WTC11 (cell line): Measurements from ENCODE around the gene PRDM2. TPM values are rescaled to one million over a fixed set of nuclear protein-coding genes. Genes with fewer than 3 reads are reported as not detected.

Experiments
- ATAC-seq: fragments of 200-7000 bp; cut with Tn5 transposase; 2 replicates; pipeline ENCODE4 v1.10.0; 2021; ENCODE audit warnings: mild to moderate bottlenecking, moderate library complexity
- CTCF ChIA-PET: fragments of 300-600 bp; sonication (Branson Sonifier 250); formaldehyde crosslinking; loops from one replicate; lab custom pipeline; 2021; ENCODE audit warnings: antibody characterized with exemption; lab: Charles Lee
- POLR2A ChIA-PET: fragments of 350-600 bp; sonication (Branson Sonifier 250); formaldehyde crosslinking; loops from one replicate; lab custom pipeline; 2021; ENCODE audit warnings: antibody characterized with exemption; lab: Charles Lee
- DNase-seq: peaks from one replicate; pipeline ENCODE4 v3.0.0; 2021; ENCODE audit warnings: low spot score
- H3K27ac Mint-ChIP-seq: 2 replicates; pipeline ENCODE4 v1.8.0; 2021; ENCODE audit warnings: mixed read lengths
- H3K27me3 Mint-ChIP-seq: 2 replicates; pipeline ENCODE4 v1.8.0; 2021; ENCODE audit warnings: low read depth, mild to moderate bottlenecking, moderate library complexity, mixed read lengths
- H3K36me3 Mint-ChIP-seq: 2 replicates; pipeline ENCODE4 v1.8.0; 2021; ENCODE audit warnings: mixed read lengths
- H3K4me1 Mint-ChIP-seq: 2 replicates; pipeline ENCODE4 v1.8.0; 2022; ENCODE audit warnings: mixed read lengths
- H3K4me3 Mint-ChIP-seq: 2 replicates; pipeline ENCODE4 v1.8.0; 2021; ENCODE audit warnings: mild to moderate bottlenecking, moderate library complexity, mixed read lengths
- H3K9me3 Mint-ChIP-seq: 2 replicates; pipeline ENCODE4 v1.8.0; 2021; ENCODE audit warnings: mixed read lengths
- ELF4 ChIP-seq: sonication (generic); formaldehyde crosslinking; IDR thresholded peaks from 2 replicates; pipeline ENCODE4 v1.8.1; 2022; ENCODE audit warnings: low read depth, mild to moderate bottlenecking, moderate library complexity, missing genetic modification reagents
- ETV6 ChIP-seq: sonication (generic); formaldehyde crosslinking; IDR thresholded peaks from 2 replicates; pipeline ENCODE4 v1.8.1; 2022; ENCODE audit warnings: mild to moderate bottlenecking, missing genetic modification reagents
- FOXJ3 ChIP-seq: sonication (generic); formaldehyde crosslinking; IDR thresholded peaks from 2 replicates; pipeline ENCODE4 v1.9.0; 2021; ENCODE audit warnings: missing genetic modification reagents, mild to moderate bottlenecking, borderline replicate concordance
- GTF2I ChIP-seq: fragments of 250-450 bp; sonication (Bioruptor Pico); conservative IDR thresholded peaks from 2 replicates; pipeline ENCODE4 v1.4.0; 2021; ENCODE audit warnings: mild to moderate bottlenecking
- NFE2L1 ChIP-seq: sonication (generic); formaldehyde crosslinking; IDR thresholded peaks from 2 replicates; pipeline ENCODE4 v1.8.1; 2023; ENCODE audit warnings: missing genetic modification reagents
- NR2C2 ChIP-seq: sonication (generic); formaldehyde crosslinking; IDR thresholded peaks from 2 replicates; pipeline ENCODE4 v1.8.0; 2022; ENCODE audit warnings: mild to moderate bottlenecking, missing genetic modification reagents
- NR3C1 ChIP-seq: sonication (generic); formaldehyde crosslinking; conservative IDR thresholded peaks from 2 replicates; pipeline ENCODE4 v1.8.1; 2023; ENCODE audit warnings: low read depth, mild to moderate bottlenecking, missing genetic modification reagents
- SOX15 ChIP-seq: fragments of 250-450 bp; sonication (Bioruptor Pico); IDR thresholded peaks from 2 replicates; pipeline ENCODE4 v1.9.0; 2021; ENCODE audit warnings: mild to moderate bottlenecking
- TCF7 ChIP-seq: sonication (generic); formaldehyde crosslinking; IDR thresholded peaks from 2 replicates; pipeline ENCODE4 v1.8.0; 2022; ENCODE audit warnings: mild to moderate bottlenecking, low read depth, missing genetic modification reagents, moderate library complexity
- TEAD4 ChIP-seq: sonication (generic); formaldehyde crosslinking; IDR thresholded peaks from 2 replicates; pipeline ENCODE4 v1.8.0; 2022; ENCODE audit warnings: mild to moderate bottlenecking, missing genetic modification reagents
- ZNF232 ChIP-seq: sonication (generic); formaldehyde crosslinking; IDR thresholded peaks from 2 replicates; pipeline ENCODE4 v1.8.0; 2022; ENCODE audit warnings: mild to moderate bottlenecking, missing genetic modification reagents
- total RNA-seq: library from RNA; stranded (reverse); gene quantifications from 3 replicates; pipeline ENCODE4 v1.2.3, GENCODE V29; 2021
- TF ChIP-seq, protein P1 (sequence below): sonication (generic); formaldehyde crosslinking; IDR thresholded peaks from 2 replicates; pipeline ENCODE4 v1.8.0; 2022; ENCODE audit warnings: mild to moderate bottlenecking, missing genetic modification reagents
- TF ChIP-seq, protein P2 (sequence below): sonication (generic); formaldehyde crosslinking; IDR thresholded peaks from 2 replicates; pipeline ENCODE4 v1.8.1; 2022; ENCODE audit warnings: mild to moderate bottlenecking, missing genetic modification reagents, moderate library complexity, borderline replicate concordance
- TF ChIP-seq, protein P3 (sequence below): sonication (generic); formaldehyde crosslinking; IDR thresholded peaks from 2 replicates; pipeline ENCODE4 v1.8.1; 2022; ENCODE audit warnings: low read depth, mild to moderate bottlenecking, moderate library complexity, missing genetic modification reagents, borderline replicate concordance
- TF ChIP-seq, protein P4 (sequence below): sonication (generic); formaldehyde crosslinking; IDR thresholded peaks from 2 replicates; pipeline ENCODE4 v1.8.1; 2022; ENCODE audit warnings: low read depth, missing genetic modification reagents, borderline replicate concordance
- TF ChIP-seq, protein P5 (sequence below): fragments of 250-450 bp; sonication (Bioruptor Pico); IDR thresholded peaks from 2 replicates; pipeline ENCODE4 v1.8.0; 2021; ENCODE audit warnings: mild to moderate bottlenecking
- TF ChIP-seq, protein P6 (sequence below): sonication (generic); formaldehyde crosslinking; IDR thresholded peaks from 2 replicates; pipeline ENCODE4 v1.8.0; 2022; ENCODE audit warnings: mild to moderate bottlenecking, missing genetic modification reagents
- TF ChIP-seq, protein P7 (sequence below): sonication (generic); formaldehyde crosslinking; IDR thresholded peaks from 2 replicates; pipeline ENCODE4 v1.8.1; 2023; ENCODE audit warnings: mild to moderate bottlenecking, missing genetic modification reagents, borderline replicate concordance

The PRDM2 gene
- total RNA-seq, 1 experiment from 2014 or later: 25.0 TPM

DNA sequence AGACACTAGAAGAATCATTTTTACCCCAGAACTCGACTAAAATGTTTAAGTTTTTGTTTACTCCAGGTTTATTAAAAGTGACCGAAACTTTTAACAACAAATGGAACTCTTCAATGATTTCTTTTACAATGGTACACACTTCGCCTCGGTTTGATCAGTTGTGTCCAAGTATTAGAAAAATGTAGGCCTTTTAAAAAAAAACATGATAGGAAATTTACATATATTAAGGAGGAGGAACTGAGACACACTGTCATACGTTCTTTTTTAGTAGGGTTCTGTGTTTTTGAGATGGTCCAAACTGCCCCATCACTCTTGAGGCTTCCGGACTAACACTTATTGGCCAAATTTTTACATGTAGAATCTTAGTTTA is 1.3 kb downstream of the PRDM2 start:
- TF ChIP-seq NR3C1 (no peak), ZNF232 (no peak), TCF7 (no peak), GTF2I (CRISPR knock-in tag) (no peak)
- TF ChIP-seq, protein P1, sequence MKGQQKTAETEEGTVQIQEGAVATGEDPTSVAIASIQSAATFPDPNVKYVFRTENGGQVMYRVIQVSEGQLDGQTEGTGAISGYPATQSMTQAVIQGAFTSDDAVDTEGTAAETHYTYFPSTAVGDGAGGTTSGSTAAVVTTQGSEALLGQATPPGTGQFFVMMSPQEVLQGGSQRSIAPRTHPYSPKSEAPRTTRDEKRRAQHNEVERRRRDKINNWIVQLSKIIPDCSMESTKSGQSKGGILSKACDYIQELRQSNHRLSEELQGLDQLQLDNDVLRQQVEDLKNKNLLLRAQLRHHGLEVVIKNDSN (CRISPR knock-in tag): no peak
- TF ChIP-seq, protein P2, sequence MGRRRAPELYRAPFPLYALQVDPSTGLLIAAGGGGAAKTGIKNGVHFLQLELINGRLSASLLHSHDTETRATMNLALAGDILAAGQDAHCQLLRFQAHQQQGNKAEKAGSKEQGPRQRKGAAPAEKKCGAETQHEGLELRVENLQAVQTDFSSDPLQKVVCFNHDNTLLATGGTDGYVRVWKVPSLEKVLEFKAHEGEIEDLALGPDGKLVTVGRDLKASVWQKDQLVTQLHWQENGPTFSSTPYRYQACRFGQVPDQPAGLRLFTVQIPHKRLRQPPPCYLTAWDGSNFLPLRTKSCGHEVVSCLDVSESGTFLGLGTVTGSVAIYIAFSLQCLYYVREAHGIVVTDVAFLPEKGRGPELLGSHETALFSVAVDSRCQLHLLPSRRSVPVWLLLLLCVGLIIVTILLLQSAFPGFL: no peak
- CTCF ChIA-PET: no interaction called here
- peaks cover 16% of the 10 kb centered on the region for H3K9me3 Mint-ChIP-seq
- peaks cover 27% of the 10 kb centered on the region for H3K4me1 Mint-ChIP-seq
- POLR2A ChIA-PET: no interaction called here
- ATAC-seq (no peak), DNase-seq (no peak)
- peaks cover 50% of the 10 kb centered on the region for H3K27me3 Mint-ChIP-seq
- H3K27ac Mint-ChIP-seq: no peak overlapping the region
- peaks cover 14% of the 10 kb centered on the region for H3K36me3 Mint-ChIP-seq
- peak overlapping the region; percentile 92 for H3K4me3 Mint-ChIP-seq

DNA sequence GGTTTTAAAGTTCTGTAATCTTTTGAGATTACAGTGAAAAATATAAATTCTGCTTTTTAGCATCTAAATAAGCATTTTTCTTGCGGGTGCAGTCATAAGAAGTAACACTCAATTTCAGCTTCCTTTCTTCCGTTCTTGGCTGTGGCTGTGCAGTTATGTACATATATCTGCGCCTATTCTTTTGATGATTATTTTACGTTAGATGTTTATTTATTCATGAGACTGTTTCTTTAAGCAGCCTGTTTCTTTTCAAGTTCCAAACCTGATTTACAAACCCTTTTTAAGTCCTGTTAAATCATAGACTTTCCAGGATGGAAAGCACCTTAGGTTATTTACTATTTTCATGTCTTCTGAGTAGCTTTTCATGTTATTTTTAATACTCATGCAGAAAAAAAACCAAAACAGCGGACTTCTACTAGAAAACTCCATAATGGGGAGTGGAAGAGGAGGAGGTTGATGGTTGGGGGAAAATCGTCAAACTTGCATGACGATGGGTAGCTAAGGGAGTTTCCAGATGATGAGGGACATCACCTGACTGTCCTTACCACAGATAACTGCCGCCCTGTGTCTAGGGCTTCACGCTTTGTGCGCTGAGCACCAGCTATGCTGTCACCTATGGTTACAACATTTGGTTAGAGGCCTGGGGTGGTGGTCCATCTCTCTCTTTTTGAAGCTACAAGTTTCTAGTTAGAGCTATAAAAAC is 2.6 kb downstream of the PRDM2 start:
- ATAC-seq (no peak), DNase-seq (no peak)
- H3K9me3 Mint-ChIP-seq: peaks cover 13% of the 10 kb centered on the region
- CTCF ChIA-PET: interaction anchor here (1.0 kb wide), 1 partner anchor 36 kb away, joined by 3 read pairs; no protein-coding TSS in a partner anchor
- POLR2A ChIA-PET: no interaction called here
- no peak overlapping the region for H3K27ac Mint-ChIP-seq
- H3K36me3 Mint-ChIP-seq: peaks cover 13% of the 10 kb centered on the region
- peaks cover 27% of the 10 kb centered on the region for H3K4me1 Mint-ChIP-seq
- peaks cover 37% of the 10 kb centered on the region for H3K27me3 Mint-ChIP-seq
- H3K4me3 Mint-ChIP-seq: no peak overlapping the region
- TF ChIP-seq SOX15 (CRISPR knock-in tag): no peak
- TF ChIP-seq TEAD4 (CRISPR knock-in tag): no peak
- TF ChIP-seq, protein P3, sequence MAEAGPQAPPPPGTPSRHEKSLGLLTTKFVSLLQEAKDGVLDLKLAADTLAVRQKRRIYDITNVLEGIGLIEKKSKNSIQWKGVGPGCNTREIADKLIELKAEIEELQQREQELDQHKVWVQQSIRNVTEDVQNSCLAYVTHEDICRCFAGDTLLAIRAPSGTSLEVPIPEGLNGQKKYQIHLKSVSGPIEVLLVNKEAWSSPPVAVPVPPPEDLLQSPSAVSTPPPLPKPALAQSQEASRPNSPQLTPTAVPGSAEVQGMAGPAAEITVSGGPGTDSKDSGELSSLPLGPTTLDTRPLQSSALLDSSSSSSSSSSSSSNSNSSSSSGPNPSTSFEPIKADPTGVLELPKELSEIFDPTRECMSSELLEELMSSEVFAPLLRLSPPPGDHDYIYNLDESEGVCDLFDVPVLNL (CRISPR knock-in tag): no peak
- TF ChIP-seq, protein P4, sequence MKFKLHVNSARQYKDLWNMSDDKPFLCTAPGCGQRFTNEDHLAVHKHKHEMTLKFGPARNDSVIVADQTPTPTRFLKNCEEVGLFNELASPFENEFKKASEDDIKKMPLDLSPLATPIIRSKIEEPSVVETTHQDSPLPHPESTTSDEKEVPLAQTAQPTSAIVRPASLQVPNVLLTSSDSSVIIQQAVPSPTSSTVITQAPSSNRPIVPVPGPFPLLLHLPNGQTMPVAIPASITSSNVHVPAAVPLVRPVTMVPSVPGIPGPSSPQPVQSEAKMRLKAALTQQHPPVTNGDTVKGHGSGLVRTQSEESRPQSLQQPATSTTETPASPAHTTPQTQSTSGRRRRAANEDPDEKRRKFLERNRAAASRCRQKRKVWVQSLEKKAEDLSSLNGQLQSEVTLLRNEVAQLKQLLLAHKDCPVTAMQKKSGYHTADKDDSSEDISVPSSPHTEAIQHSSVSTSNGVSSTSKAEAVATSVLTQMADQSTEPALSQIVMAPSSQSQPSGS: no peak
- no peak for TF ChIP-seq TCF7
- TF ChIP-seq ELF4 (CRISPR knock-in tag): no peak

DNA sequence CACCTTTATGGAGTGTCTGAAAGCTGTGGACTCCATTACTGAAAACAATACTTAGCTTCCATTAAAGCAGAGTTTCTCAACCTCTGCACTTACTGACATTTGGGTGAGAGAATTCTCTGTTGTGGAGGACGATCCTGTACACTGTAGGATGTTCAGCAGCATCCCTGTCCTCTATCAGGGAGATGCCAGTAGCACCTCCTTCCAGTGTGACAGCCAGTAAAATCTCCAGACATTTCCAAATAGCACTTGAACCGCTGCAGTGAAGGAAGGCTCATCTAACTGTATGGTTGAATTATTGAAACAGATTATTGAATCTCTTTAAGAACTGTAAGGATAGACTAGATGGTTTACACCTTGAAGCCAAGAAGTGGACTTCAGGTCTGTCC is 3.1 kb downstream of the PRDM2 start:
- H3K4me1 Mint-ChIP-seq: peaks cover 27% of the 10 kb centered on the region
- ChIA-PET POLR2A (no interaction called here), CTCF (interaction anchor here (1.0 kb wide), 1 partner anchor 37 kb away, joined by 3 read pairs; no protein-coding TSS in a partner anchor)
- peaks cover 7% of the 10 kb centered on the region for H3K9me3 Mint-ChIP-seq
- H3K36me3 Mint-ChIP-seq: peaks cover 7% of the 10 kb centered on the region
- H3K27me3 Mint-ChIP-seq: peaks cover 32% of the 10 kb centered on the region
- no peak overlapping the region for H3K4me3 Mint-ChIP-seq
- ATAC-seq (no peak), DNase-seq (no peak)
- H3K27ac Mint-ChIP-seq: no peak overlapping the region
- TF ChIP-seq, protein P4: no peak
- TF ChIP-seq, protein P5, sequence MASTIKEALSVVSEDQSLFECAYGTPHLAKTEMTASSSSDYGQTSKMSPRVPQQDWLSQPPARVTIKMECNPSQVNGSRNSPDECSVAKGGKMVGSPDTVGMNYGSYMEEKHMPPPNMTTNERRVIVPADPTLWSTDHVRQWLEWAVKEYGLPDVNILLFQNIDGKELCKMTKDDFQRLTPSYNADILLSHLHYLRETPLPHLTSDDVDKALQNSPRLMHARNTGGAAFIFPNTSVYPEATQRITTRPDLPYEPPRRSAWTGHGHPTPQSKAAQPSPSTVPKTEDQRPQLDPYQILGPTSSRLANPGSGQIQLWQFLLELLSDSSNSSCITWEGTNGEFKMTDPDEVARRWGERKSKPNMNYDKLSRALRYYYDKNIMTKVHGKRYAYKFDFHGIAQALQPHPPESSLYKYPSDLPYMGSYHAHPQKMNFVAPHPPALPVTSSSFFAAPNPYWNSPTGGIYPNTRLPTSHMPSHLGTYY (CRISPR knock-in tag): no peak
- TF ChIP-seq NR2C2 (CRISPR knock-in tag): no peak
- TF ChIP-seq, protein P6, sequence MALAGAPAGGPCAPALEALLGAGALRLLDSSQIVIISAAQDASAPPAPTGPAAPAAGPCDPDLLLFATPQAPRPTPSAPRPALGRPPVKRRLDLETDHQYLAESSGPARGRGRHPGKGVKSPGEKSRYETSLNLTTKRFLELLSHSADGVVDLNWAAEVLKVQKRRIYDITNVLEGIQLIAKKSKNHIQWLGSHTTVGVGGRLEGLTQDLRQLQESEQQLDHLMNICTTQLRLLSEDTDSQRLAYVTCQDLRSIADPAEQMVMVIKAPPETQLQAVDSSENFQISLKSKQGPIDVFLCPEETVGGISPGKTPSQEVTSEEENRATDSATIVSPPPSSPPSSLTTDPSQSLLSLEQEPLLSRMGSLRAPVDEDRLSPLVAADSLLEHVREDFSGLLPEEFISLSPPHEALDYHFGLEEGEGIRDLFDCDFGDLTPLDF (CRISPR knock-in tag): no peak
- TF ChIP-seq, protein P7, sequence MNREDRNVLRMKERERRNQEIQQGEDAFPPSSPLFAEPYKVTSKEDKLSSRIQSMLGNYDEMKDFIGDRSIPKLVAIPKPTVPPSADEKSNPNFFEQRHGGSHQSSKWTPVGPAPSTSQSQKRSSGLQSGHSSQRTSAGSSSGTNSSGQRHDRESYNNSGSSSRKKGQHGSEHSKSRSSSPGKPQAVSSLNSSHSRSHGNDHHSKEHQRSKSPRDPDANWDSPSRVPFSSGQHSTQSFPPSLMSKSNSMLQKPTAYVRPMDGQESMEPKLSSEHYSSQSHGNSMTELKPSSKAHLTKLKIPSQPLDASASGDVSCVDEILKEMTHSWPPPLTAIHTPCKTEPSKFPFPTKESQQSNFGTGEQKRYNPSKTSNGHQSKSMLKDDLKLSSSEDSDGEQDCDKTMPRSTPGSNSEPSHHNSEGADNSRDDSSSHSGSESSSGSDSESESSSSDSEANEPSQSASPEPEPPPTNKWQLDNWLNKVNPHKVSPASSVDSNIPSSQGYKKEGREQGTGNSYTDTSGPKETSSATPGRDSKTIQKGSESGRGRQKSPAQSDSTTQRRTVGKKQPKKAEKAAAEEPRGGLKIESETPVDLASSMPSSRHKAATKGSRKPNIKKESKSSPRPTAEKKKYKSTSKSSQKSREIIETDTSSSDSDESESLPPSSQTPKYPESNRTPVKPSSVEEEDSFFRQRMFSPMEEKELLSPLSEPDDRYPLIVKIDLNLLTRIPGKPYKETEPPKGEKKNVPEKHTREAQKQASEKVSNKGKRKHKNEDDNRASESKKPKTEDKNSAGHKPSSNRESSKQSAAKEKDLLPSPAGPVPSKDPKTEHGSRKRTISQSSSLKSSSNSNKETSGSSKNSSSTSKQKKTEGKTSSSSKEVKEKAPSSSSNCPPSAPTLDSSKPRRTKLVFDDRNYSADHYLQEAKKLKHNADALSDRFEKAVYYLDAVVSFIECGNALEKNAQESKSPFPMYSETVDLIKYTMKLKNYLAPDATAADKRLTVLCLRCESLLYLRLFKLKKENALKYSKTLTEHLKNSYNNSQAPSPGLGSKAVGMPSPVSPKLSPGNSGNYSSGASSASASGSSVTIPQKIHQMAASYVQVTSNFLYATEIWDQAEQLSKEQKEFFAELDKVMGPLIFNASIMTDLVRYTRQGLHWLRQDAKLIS (CRISPR knock-in tag): no peak
- no peak for TF ChIP-seq FOXJ3 (CRISPR knock-in tag)
- TF ChIP-seq NFE2L1 (CRISPR knock-in tag): no peak
- TF ChIP-seq, protein P1 (CRISPR knock-in tag): no peak
- TF ChIP-seq ETV6 (CRISPR knock-in tag): no peak
- TF ChIP-seq ELF4 (CRISPR knock-in tag): no peak
